ENCODE data around the gene ASPSCR1.

Gene ASPSCR1

GRCh38 chr17:82039695-82040299 lies 62.4 kb downstream of the ASPSCR1 start:
- DNase-seq (ENCODE audit: low spot score) = no peak

GRCh38 chr17:82041144-82041814 lies 63.9 kb downstream of the ASPSCR1 start:
- no peak for DNase-seq (ENCODE audit: low spot score)

- no peak for DNase-seq (ENCODE audit: low spot score)
Observed at GRCh38 chr17:82042649-82043048, 65.2 kb downstream of the ASPSCR1 start.

GRCh38 chr17:82043507-82043906 lies 66.1 kb downstream of the ASPSCR1 start:
- no peak for DNase-seq (ENCODE audit: low spot score)

GRCh38 chr17:82045936-82046484 lies 68.6 kb downstream of the ASPSCR1 start:
- no peak for DNase-seq (ENCODE audit: low spot score)

GRCh38 chr17:82046903-82047302 lies 69.5 kb downstream of the ASPSCR1 start:
- DNase-seq (ENCODE audit: low spot score) = no peak

- DNase-seq (ENCODE audit: low spot score) = no peak
Observed at GRCh38 chr17:82047379-82047778, 70.0 kb downstream of the ASPSCR1 start.

- DNase-seq (ENCODE audit: low spot score) = no peak
Observed at GRCh38 chr17:82047914-82048570, 70.6 kb downstream of the ASPSCR1 start.

GRCh38 chr17:82048571-82048971 lies 71.1 kb downstream of the ASPSCR1 start:
- no peak for DNase-seq (ENCODE audit: low spot score)

- no peak for DNase-seq (ENCODE audit: low spot score)
Observed at GRCh38 chr17:82049106-82049505, 71.7 kb downstream of the ASPSCR1 start.

- DNase-seq (ENCODE audit: low spot score) = no peak
Observed at GRCh38 chr17:82049521-82049971, 72.1 kb downstream of the ASPSCR1 start.

- no peak for DNase-seq (ENCODE audit: low spot score)
Observed at GRCh38 chr17:82050152-82050760, 72.8 kb downstream of the ASPSCR1 start.

- DNase-seq (ENCODE audit: low spot score) = no peak
Observed at GRCh38 chr17:82050761-82051641, 73.6 kb downstream of the ASPSCR1 start.

GRCh38 chr17:82051776-82052637 lies 74.6 kb downstream of the ASPSCR1 start, which contains the start of the genes GPS1 and RFNG:
Gene GPS1 (plus strand): TSS chr17:82051898. CDS start chr17:82051932, 34 bp downstream.
Gene RFNG (minus strand): TSS chr17:82051811. CDS start chr17:82051766, 45 bp downstream.
- peak; percentile 87 for DNase-seq (ENCODE audit: low spot score)

- DNase-seq (ENCODE audit: low spot score) = no peak
Observed at GRCh38 chr17:82052638-82053059, 75.2 kb downstream of the ASPSCR1 start.

GRCh38 chr17:82053130-82053529 lies 75.7 kb downstream of the ASPSCR1 start:
- DNase-seq (ENCODE audit: low spot score) = no peak

- DNase-seq (ENCODE audit: low spot score) = no peak
Observed at GRCh38 chr17:82053556-82054263, 76.3 kb downstream of the ASPSCR1 start.

- DNase-seq (ENCODE audit: low spot score) = no peak
Observed at GRCh38 chr17:82054351-82055022, 77.1 kb downstream of the ASPSCR1 start.
